Inferior parietal cortex (tissue), 1 donor: Measurements from ENCODE around the gene L3MBTL4.
"Not testable (repeated sequence)": the region's sequence is repeated elsewhere in the genome, so short reads cannot be mapped to it uniquely, and the experiment has no call there.

Experiments
- DNase-seq: peaks from one replicate; pipeline ENCODE4 v3.0.0-alpha.2; 2016; ENCODE audit errors: extremely low spot score

Gene L3MBTL4

DNA sequence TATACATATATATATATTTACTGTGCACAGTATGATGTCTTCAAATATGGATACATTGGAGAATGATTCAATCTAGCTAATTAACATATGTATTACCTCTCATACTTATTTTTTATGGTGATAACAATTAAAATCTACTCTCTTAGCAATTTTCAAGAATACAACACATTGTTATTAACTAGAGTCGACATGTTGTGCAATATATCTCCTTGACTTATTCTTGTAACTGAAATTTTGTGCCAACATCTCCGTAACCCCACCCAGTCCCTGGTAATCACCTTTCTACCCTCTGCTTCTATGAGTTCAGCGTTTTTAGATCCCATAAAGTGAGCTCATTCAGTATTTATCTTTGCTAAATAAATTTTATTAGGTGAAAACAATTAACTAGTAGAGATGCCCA lies 303.0 kb downstream of the L3MBTL4 start:
- DNase-seq: no peak

DNA sequence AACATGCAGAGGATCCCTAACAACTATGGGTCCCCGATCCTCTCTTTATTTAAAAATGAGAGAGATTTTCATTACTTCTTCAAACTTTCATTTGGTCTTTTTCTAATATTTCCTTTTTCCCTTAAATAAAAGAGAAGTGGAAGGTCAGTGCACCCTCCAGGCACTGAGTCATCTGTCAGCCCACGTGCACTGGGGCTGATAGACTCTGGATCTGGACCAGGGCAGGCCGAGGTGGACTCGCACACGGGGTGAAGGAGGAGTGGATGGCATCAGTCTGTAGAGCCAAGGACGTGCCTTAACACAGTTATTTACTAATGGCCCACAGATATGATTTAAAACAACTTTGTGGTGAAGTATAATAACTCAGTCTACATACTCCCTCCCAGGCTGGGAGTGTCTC lies 305.0 kb downstream of the L3MBTL4 start:
- no peak for DNase-seq

GRCh38 chr18:6107794-6108193 lies 306.9 kb downstream of the L3MBTL4 start:
- DNase-seq: no peak

- peak; percentile 55 for DNase-seq
Observed at GRCh38 chr18:6106091-6106685, 308.5 kb downstream of the L3MBTL4 start.

GRCh38 chr18:6103741-6104140 lies 311.0 kb downstream of the L3MBTL4 start:
- DNase-seq: no peak

DNA sequence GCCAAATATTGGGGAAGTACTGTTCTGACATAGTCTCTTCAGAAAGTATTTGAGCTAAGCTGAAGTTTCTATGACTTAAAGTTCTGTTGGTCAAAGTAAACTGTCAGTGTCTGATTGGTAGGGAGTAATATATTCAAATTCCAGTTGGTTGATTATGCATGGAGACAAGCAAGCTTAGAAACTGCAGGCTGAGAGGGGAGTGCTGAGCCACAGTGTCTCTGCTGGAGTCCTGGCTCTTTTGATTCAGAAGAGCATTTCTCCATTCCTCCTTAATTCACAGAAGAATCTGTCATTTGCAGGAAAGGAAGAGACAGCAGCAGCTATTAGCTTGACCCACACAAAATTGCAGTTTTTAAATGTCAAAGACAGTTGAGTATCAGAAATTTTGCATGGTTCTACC lies 318.0 kb downstream of the L3MBTL4 start:
- DNase-seq: no peak

DNA sequence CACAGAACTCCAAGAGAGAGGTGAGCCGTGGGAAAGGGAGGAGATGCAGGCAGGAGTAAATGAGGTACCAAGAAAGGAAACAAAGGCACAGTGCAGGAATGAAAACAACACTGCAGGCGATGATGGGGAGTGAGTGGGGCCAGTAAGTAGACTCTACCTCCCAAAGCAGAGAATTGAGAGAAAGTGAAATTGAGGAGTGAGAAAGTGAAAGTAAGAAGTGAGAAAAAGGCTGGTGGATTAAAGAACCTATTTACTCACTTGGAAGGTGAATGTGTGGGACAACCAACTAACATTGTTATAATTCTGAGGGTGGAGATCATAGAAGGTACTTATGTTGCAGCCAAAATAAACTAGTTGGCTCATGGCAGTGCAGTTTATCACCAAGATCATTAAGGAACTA lies 326.3 kb downstream of the L3MBTL4 start:
- DNase-seq: no peak

GRCh38 chr18:6086731-6087130 lies 328.0 kb downstream of the L3MBTL4 start:
- DNase-seq: no peak

- DNase-seq: no peak
Observed at GRCh38 chr18:6079406-6079805, 335.3 kb downstream of the L3MBTL4 start.

- no peak for DNase-seq
Observed at GRCh38 chr18:6078877-6079276, 335.8 kb downstream of the L3MBTL4 start.

DNA sequence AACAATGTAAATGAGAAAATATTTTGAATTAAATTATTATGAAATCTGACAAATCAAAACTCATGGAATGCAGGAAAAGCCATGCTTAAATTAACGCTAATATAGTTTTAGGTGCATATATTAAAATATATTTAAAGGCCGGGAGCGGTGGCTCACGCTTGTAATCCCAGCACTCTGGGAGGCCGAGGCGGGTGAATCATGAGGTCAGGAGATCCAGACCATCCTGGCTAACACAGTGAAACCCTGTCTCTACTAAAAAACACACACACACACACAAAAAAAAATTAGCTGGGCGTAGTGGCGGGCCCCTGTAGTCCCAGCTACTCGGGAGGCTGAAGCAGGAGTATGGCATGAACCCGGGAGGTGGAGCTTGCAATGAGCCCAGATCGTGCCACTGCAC lies 342.3 kb downstream of the L3MBTL4 start:
- DNase-seq: not testable (repeated sequence)

- no peak for DNase-seq
Observed at GRCh38 chr18:6069539-6069938, 345.2 kb downstream of the L3MBTL4 start.

GRCh38 chr18:6069103-6069502 lies 345.6 kb downstream of the L3MBTL4 start:
- DNase-seq: no peak

GRCh38 chr18:6060149-6060548 lies 354.6 kb downstream of the L3MBTL4 start:
- no peak for DNase-seq

DNA sequence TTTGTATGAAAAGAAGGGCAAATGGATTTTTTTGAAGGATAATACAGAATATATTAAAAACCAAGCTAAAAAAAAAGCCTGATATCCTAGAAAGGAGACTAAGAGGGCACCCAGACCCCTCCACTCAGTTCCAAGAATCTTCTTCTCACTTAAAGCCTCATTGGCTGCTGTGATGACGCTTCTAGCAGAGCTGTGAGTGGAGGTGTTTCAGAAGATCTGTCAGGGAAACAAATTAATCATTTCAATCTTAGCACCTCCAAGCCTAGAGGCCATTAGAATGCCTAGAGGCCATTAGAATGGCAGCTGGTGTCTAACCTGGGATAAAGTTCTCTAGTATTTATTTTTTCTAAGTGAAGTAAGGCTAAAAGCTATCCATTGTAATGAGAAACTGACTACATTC lies 355.2 kb downstream of the L3MBTL4 start:
- DNase-seq: no peak

GRCh38 chr18:6058941-6059340 lies 355.8 kb downstream of the L3MBTL4 start:
- DNase-seq: no peak

GRCh38 chr18:6057604-6058003 lies 357.1 kb downstream of the L3MBTL4 start:
- DNase-seq: no peak

DNA sequence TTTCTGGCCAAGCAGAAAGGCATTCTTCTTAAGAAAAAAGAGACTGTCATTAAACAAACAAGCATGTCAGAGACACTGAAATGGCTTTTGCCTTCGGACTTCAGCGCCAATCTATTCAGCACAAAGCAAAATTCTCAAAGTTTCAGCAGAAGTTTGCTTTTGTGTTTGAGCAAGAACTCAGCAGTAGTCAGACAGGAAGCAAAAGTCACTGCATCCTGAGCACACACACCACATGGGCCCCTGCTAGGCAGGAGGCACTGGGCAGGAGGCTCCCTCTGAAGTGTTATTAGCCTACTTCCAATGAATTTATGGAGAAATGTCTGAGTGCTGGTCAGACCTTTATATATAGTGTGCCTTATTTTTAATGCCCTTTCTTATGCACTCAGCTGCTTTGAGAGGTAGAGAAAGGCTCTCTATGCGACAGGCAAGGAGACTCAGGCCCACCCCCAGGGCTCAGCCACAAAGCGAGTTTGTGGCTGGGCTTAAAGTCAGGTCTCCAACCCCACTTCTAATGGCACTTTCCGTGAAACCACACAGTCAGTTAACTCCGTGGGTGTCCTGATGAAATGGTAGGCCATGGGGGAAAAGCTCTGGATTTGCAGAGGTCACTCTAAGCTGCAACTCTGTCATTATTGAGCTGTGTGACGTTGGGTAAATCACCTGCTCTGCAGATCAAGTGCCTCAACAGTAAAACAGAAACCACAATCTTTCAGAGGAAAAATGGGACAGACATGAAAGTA lies 358.4 kb downstream of the L3MBTL4 start:
- no peak for DNase-seq

- no peak for DNase-seq
Observed at GRCh38 chr18:6055711-6056110, 359.0 kb downstream of the L3MBTL4 start.

DNA sequence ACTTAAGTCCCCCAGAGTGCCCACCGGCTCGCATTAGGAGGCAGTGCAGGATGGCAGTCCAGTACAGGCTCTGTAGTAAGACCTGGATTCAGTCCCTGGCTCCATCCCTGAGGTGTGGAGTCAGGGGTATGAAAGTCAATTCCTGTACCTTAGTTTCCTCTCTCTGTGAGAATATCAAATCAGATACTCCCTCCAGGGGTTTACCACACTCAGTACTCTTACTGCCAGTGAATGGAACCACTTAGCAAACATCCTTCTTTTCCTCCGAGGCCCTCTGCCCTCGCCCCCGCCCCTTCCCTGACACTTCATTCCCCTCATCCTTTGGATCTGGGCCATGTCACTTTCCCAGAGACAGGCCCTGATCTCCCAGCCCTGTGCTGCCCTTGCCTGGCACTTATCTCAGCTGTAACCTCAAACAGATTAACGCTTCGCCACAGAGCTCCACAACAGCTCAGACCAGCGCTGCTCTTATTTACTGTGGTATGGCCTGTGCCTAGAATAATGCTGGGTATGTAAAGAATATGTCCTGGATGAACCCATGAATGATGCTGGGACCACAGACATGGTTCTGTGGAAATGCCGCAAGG lies 360.4 kb downstream of the L3MBTL4 start:
- DNase-seq: no peak

DNA sequence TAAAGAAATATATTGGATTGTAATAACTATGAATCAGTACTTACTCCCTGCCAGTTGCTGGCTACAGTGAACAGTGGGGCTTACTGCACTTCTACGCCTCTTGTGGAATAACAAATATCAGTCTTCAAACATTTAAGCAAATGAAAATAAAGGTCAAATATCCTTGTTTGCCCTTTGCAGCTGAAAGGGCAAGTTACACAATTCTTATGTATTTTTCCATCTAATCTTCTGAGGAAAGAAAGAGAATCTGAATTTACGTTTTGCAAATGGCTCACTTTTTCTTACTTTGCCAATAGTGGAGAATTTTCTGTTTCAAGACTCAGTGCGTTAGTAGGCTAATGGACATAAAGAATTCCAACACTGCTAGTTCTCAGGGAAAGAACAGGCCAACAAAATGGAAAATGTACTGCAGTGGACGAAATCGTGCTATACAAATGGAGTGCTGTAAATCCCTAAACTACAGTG lies 362.2 kb downstream of the L3MBTL4 start:
- DNase-seq: no peak

GRCh38 chr18:6047596-6047995 lies 367.1 kb downstream of the L3MBTL4 start:
- DNase-seq: not testable (repeated sequence)

GRCh38 chr18:6044773-6045172 lies 369.9 kb downstream of the L3MBTL4 start:
- DNase-seq: no peak
